ENCODE data around the gene SLC25A22. TPM values are rescaled to one million over a fixed set of nuclear protein-coding genes. Genes with fewer than 3 reads are reported as not detected.
A peak's percentile ranks its signal among the peaks of the same experiment; 100 is the strongest.

Gene SLC25A22
- total RNA-seq, 2 donors from 2014 or later, result 31.8 to 37.7 TPM

- H3K27me3 ChIP-seq, result no peaks in the 10 kb centered on the region
- peak; percentile 73 for DNase-seq
- TF ChIP-seq CTCF (IDR thresholded peaks at IDR 0.05), result no peak
These were observed 20.5 kb upstream of the SLC25A22 start, which contains the start of gene PNPLA2 for GRCh38 chr11:818396-819128. Gene PNPLA2, plus strand, starts transcription at chr11:818914. Its CDS starts 805 bp downstream, at chr11:819719.

GRCh38 chr11:816433-816779, 18.3 kb upstream of the SLC25A22 start:
- Histone ChIP-seq H3K4me1 (peaks cover 21% of the 10 kb centered on the region), H3K27ac (no peak overlapping the region), H3K27me3 (no peaks in the 10 kb centered on the region), H3K4me3 (no peak overlapping the region), H3K9me3 (no peaks in the 10 kb centered on the region), H3K36me3 (peaks cover 4% of the 10 kb centered on the region), H3K9ac (ENCODE audit: low read depth in 2 of 2, low read length in 2 of 2) (no peak overlapping the region)
- no peak for TF ChIP-seq CTCF (IDR thresholded peaks at IDR 0.05)
- DNase-seq, result no peak
- intact Hi-C loops (cut with DNase I), result no loop called here

More at GRCh38 chr11:818396-819128, 20.5 kb upstream of the SLC25A22 start, which contains the start of gene PNPLA2:
- peak within 1 kb of the TSS; percentile 70 for H3K4me3 ChIP-seq
- no peaks in the 10 kb centered on the region for H3K9me3 ChIP-seq
- peaks cover 1% of the 10 kb centered on the region for H3K36me3 ChIP-seq
- peaks cover 25% of the 10 kb centered on the region for H3K4me1 ChIP-seq
- peak within 1 kb of the TSS; percentile 83 to 93 for H3K9ac ChIP-seq (ENCODE audit: low read depth in 2 of 2, low read length in 2 of 2)
- peak within 1 kb of the TSS; percentile 98 for H3K27ac ChIP-seq
- intact Hi-C loops (cut with DNase I), result no loop called here

GRCh38 chr11:815675-816432, 17.8 kb upstream of the SLC25A22 start:
- Histone ChIP-seq H3K36me3 (peaks cover 4% of the 10 kb centered on the region), H3K9ac (ENCODE audit: low read depth in 2 of 2, low read length in 2 of 2) (no peak overlapping the region), H3K4me3 (no peak overlapping the region), H3K27ac (no peak overlapping the region), H3K27me3 (no peaks in the 10 kb centered on the region), H3K4me1 (peaks cover 21% of the 10 kb centered on the region), H3K9me3 (no peaks in the 10 kb centered on the region)
- TF ChIP-seq CTCF (IDR thresholded peaks at IDR 0.05), result no peak
- no peak for DNase-seq
- intact Hi-C loops (cut with DNase I), result no loop called here

- H3K9me3 ChIP-seq, result no peaks in the 10 kb centered on the region
- TF ChIP-seq CTCF (IDR thresholded peaks at IDR 0.05), result no peak
- no peaks in the 10 kb centered on the region for H3K27me3 ChIP-seq
- H3K4me3 ChIP-seq, result no peak overlapping the region
- intact Hi-C loops (cut with DNase I), result no loop called here
- no peak for DNase-seq
- peaks cover 16% of the 10 kb centered on the region for H3K4me1 ChIP-seq
- no peak overlapping the region for H3K27ac ChIP-seq
- no peak overlapping the region for H3K9ac ChIP-seq (ENCODE audit: low read depth in 2 of 2, low read length in 2 of 2)
- H3K36me3 ChIP-seq, result peaks cover 4% of the 10 kb centered on the region
These were observed 15.5 kb upstream of the SLC25A22 start for GRCh38 chr11:813456-814096.

GRCh38 chr11:813072-813455, 15.0 kb upstream of the SLC25A22 start:
- intact Hi-C loops (cut with DNase I), result no loop called here
- Histone ChIP-seq H3K9me3 (no peaks in the 10 kb centered on the region), H3K9ac (ENCODE audit: low read depth in 2 of 2, low read length in 2 of 2) (no peak overlapping the region), H3K4me1 (peaks cover 18% of the 10 kb centered on the region), H3K4me3 (no peak overlapping the region), H3K36me3 (peaks cover 4% of the 10 kb centered on the region), H3K27me3 (no peaks in the 10 kb centered on the region), H3K27ac (no peak overlapping the region)
- DNase-seq, result no peak
- no peak for TF ChIP-seq CTCF (IDR thresholded peaks at IDR 0.05)

Measured in colonic mucosa (tissue), 4 donors.